GM12874 (cell line): ENCODE measurements around the gene ZNF583.

Experiments
- TF ChIP-seq, protein P1 (sequence below): IDR thresholded peaks from 2 replicates; pipeline ENCODE4 v1.5.1; 2011; ENCODE audit warnings: low read depth, mild to moderate bottlenecking, control low read depth, low read length, moderate library complexity; ENCODE audit not compliant: insufficient read depth

ZNF583 gene

DNA sequence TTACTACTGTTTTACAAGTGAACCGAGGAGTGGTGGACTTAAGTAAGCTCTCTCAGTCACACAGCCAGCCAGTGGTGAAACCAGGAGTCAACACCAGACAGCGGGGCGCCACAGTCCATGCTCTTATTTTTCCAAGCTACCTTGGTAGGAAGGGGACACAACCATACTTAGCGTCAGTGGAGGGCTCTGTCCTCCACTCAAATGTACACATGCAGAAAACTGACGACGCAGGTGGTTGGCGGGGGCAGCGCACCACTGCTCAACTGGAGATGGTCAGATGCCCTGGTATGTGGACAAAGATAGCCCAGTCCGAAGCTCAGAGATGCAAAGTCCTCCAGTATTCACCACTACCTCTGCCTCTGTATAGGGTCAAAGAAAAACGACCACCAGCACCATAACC, 72.0 kb downstream of the ZNF583 start:
- TF ChIP-seq, protein P1, sequence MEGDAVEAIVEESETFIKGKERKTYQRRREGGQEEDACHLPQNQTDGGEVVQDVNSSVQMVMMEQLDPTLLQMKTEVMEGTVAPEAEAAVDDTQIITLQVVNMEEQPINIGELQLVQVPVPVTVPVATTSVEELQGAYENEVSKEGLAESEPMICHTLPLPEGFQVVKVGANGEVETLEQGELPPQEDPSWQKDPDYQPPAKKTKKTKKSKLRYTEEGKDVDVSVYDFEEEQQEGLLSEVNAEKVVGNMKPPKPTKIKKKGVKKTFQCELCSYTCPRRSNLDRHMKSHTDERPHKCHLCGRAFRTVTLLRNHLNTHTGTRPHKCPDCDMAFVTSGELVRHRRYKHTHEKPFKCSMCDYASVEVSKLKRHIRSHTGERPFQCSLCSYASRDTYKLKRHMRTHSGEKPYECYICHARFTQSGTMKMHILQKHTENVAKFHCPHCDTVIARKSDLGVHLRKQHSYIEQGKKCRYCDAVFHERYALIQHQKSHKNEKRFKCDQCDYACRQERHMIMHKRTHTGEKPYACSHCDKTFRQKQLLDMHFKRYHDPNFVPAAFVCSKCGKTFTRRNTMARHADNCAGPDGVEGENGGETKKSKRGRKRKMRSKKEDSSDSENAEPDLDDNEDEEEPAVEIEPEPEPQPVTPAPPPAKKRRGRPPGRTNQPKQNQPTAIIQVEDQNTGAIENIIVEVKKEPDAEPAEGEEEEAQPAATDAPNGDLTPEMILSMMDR = no peak
